ENCODE data around the gene XRN1.

XRN1 gene

GRCh38 chr3:142259359-142259758 is 188.5 kb downstream of the XRN1 start:
- no peak for DNase-seq

DNA sequence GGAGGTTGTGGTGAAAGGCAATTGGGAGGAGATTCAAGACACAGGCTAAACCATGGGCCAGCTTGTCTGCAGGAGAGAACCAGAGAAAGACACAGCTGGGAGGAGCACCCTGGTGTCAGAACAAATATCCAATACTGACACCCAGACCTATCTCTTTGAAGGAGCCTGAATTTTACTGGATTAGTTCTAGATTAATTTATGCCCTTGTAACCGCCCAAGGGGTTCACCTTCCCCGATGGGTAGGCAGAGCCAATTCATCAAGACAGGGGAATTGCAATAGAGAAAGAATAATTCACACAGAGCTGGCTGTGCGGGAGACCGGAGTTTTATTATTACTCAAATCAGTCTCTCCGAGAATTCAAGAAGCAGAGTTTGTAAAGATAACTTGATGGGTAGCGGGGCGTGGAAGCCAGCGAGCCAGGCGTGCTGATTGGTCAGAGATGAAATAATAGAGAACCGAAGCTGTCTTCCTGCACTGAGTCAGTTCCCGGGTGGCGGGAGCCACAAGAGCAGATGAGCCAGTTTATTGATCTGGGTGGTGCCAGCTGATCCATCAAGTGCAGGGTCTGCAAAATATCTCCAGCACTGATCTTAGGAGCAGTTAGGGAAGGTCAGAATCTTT is 191.0 kb downstream of the XRN1 start:
- no peak for DNase-seq

All from stimulated activated CD4-positive, alpha-beta T cell treated with anti-CD3 and anti-CD28 coated beads, Interleukin-1b, Interleukin-23, amount 100 ng/mL, for 48 hours (primary cell).